CD4-positive, alpha-beta memory T cell (primary cell): ENCODE data around the gene LPAR5. TPM values are rescaled to one million over a fixed set of nuclear protein-coding genes. Genes with fewer than 3 reads are reported as not detected.

Experiments
- CTCF ChIA-PET: fragments of 350-600 bp; sonication (Branson Sonifier 250); formaldehyde crosslinking; loops from one replicate; lab custom pipeline; 2021; ENCODE audit warnings: inconsistent platforms; ENCODE audit not compliant: partially characterized antibody; lab: Charles Lee
- POLR2A ChIA-PET: fragments of 350-600 bp; sonication (Branson Sonifier 250); formaldehyde crosslinking; loops from one replicate; lab custom pipeline; 2021; ENCODE audit not compliant: partially characterized antibody; lab: Charles Lee
- DNase-seq, 5 donors: peaks; one replicate each; pipeline versions ENCODE4 v3.0.0 to v3.0.0-alpha.2; 2020 to 2022; ENCODE audit warnings: mixed read lengths in 1 of 5
- H3K27ac ChIP-seq: one replicate; pipeline ENCODE4 v1.7.0; 2013; ENCODE audit warnings: low read depth, low read length
- H3K27me3 ChIP-seq: 2 replicates; pipeline ENCODE4 v1.7.0; 2013; ENCODE audit warnings: mild to moderate bottlenecking, low read length, moderate library complexity; ENCODE audit not compliant: insufficient read depth
- H3K36me3 ChIP-seq: 2 replicates; pipeline ENCODE4 v1.7.0; 2013; ENCODE audit warnings: mild to moderate bottlenecking, low read length, moderate library complexity; ENCODE audit not compliant: insufficient read depth
- H3K4me1 ChIP-seq: 2 replicates; pipeline ENCODE4 v1.7.0; 2013; ENCODE audit warnings: mild to moderate bottlenecking, low read length, moderate library complexity; ENCODE audit not compliant: insufficient read depth
- H3K4me3 ChIP-seq, 2 donors: one replicate each; pipeline ENCODE4 v1.7.0; 2013; ENCODE audit warnings: low read length in 2 of 2, mild to moderate bottlenecking in 1 of 2
- H3K9me3 ChIP-seq, 2 donors: one replicate each; pipeline ENCODE4 v1.7.0; 2013; ENCODE audit warnings: low read length in 2 of 2, control low read depth in 1 of 2; ENCODE audit not compliant: control insufficient read depth in 1 of 2
- H3K27ac Mint-ChIP-seq, 7 donors: one replicate each; pipeline ENCODE4 v1.8.0; 2020 to 2021; ENCODE audit warnings: mixed read lengths in 7 of 7, mild to moderate bottlenecking in 6 of 7, inconsistent platforms in 3 of 7, moderate library complexity in 3 of 7
- H3K27me3 Mint-ChIP-seq, 2 donors: one replicate each; pipeline ENCODE4 v1.8.0; 2020 to 2021; ENCODE audit warnings: mixed read lengths in 2 of 2
- H3K36me3 Mint-ChIP-seq, 2 donors: one replicate each; pipeline ENCODE4 v1.8.0; 2020 to 2021; ENCODE audit warnings: mixed read lengths in 2 of 2, inconsistent platforms in 1 of 2, mild to moderate bottlenecking in 1 of 2
- H3K4me1 Mint-ChIP-seq, 4 donors: one replicate each; pipeline ENCODE4 v1.8.0; 2020 to 2021; ENCODE audit warnings: mixed read lengths in 4 of 4, mild to moderate bottlenecking in 1 of 4
- H3K4me3 Mint-ChIP-seq, 8 donors: one replicate each; pipeline ENCODE4 v1.8.0; 2020 to 2021; ENCODE audit warnings: mixed read lengths in 8 of 8, mild to moderate bottlenecking in 7 of 8, moderate library complexity in 6 of 8, inconsistent platforms in 3 of 8
- H3K9me3 Mint-ChIP-seq, 8 donors: one replicate each; pipeline ENCODE4 v1.8.0; 2020 to 2021; ENCODE audit warnings: mixed read lengths in 8 of 8, mild to moderate bottlenecking in 5 of 8, inconsistent platforms in 3 of 8, moderate library complexity in 1 of 8
- intact Hi-C: fragments of 100-400 bp; cut with micrococcal nuclease; formaldehyde crosslinking; loops from one replicate; pipeline ENCODE4 v1.15.1; 2023
- polyA plus RNA-seq, 2 donors: library from polyadenylated mRNA; unstranded; fragments of 300-500 nt; fragmentation: Illumina TruSeq; gene quantifications; one replicate each; pipeline ENCODE4 v1.2.3, GENCODE V29; 2021
- total RNA-seq, 2 experiments: library from RNA; stranded (reverse); gene quantifications; one replicate each; pipeline ENCODE4 v1.2.3, GENCODE V29; 2021

Gene LPAR5
- total and polyA plus RNA-seq, 4 experiments from 2014 or later, result 5.4 to 11.9 (median 10.6) TPM

DNA sequence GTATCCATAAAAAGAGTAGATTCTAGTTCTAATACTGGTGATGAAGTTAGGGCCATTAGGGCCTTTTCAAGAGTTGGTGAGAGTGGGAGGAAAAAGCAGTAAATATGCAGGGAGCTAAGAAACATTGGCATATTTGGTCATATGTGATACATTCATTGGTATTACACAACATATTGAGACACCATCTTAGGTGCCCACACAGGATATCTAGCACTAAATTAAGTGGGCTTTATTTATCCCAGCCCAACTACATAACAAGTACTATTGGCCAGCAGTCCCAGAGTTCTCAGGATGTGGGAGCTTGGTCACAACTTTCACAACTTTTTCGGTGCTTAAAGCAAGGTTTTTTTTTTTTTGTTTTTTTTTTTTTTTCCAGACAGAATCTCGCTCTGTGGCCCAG is 29.1 kb upstream of the LPAR5 start:
- H3K9me3 ChIP-seq, result no peaks in the 10 kb centered on the region
- Mint-ChIP-seq H3K36me3 (peaks cover 19 to 46% of the 10 kb centered on the region in 2 donors), H3K27me3 (no peaks in the 10 kb centered on the region), H3K4me3 (peak overlapping the region in 1 of 8 donors; percentile 13), H3K4me1 (peaks cover 15 to 33% (median 23%) of the 10 kb centered on the region in 4 donors), H3K27ac (peak overlapping the region in 4 of 7 donors; percentile 19 to 88 (median 68)), H3K9me3 (no peaks in the 10 kb centered on the region)
- peaks cover 27% of the 10 kb centered on the region for H3K36me3 ChIP-seq
- POLR2A ChIA-PET, result interaction anchor here (0.7 to 6.2 kb wide), 6 partner anchors 24 to 188 kb away, joined by 3 to 83 read pairs (median 6); partner anchors contain the start of genes CHD4, COPS7A and ZNF384
- no peak overlapping the region for H3K27ac ChIP-seq
- no peaks in the 10 kb centered on the region for H3K27me3 ChIP-seq
- no peak for DNase-seq
- intact Hi-C loops, result loop anchor here (5.0 kb wide), 1 partner anchor 98 kb away; the partner anchor contains the start of gene NOP2
- H3K4me3 ChIP-seq, result no peak overlapping the region
- H3K4me1 ChIP-seq, result peaks cover 21% of the 10 kb centered on the region
- CTCF ChIA-PET, result interaction anchor here (1.0 to 3.0 kb wide), 6 partner anchors 19 to 170 kb away, joined by 3 to 17 read pairs (median 4); partner anchors contain the start of genes COPS7A, MLF2 and ZNF384

GRCh38 chr12:6662906-6663742 is 27.4 kb upstream of the LPAR5 start, which contains the start of gene ING4:
TSS of gene ING4 (minus strand) at chr12:6663119. CDS start at chr12:6663101, 18 bp downstream.
- H3K27me3 Mint-ChIP-seq, result no peaks in the 10 kb centered on the region
- no peaks in the 10 kb centered on the region for H3K9me3 Mint-ChIP-seq
- H3K4me1 Mint-ChIP-seq, result peaks cover 20 to 42% (median 30%) of the 10 kb centered on the region in 4 donors
- peak; percentile 95 to 99 (median 98) for DNase-seq
- no peaks in the 10 kb centered on the region for H3K9me3 ChIP-seq
- peak within 1 kb of the TSS; percentile 91 to 97 (median 94) for H3K4me3 Mint-ChIP-seq
- peak within 1 kb of the TSS; percentile 97 for H3K4me3 ChIP-seq
- peaks cover 21% of the 10 kb centered on the region for H3K4me1 ChIP-seq
- peak within 1 kb of the TSS; percentile 79 for H3K27ac ChIP-seq
- peaks cover 14% of the 10 kb centered on the region for H3K36me3 ChIP-seq
- ChIA-PET CTCF (interaction anchor here (1.6 to 3.0 kb wide), 4 partner anchors 24 to 90 kb away, joined by 4 to 17 read pairs (median 7); partner anchors contain the start of genes COPS7A, MLF2 and ZNF384), POLR2A (interaction anchor here (0.9 to 6.2 kb wide), 10 partner anchors 11 to 355 kb away, joined by 3 to 83 read pairs (median 4); partner anchors contain the start of genes CHD4, COPS7A, LPCAT3 and TPI1)
- H3K27me3 ChIP-seq, result no peaks in the 10 kb centered on the region
- H3K27ac Mint-ChIP-seq, result peak within 1 kb of the TSS; percentile 88 to 98 (median 98)
- H3K36me3 Mint-ChIP-seq, result peaks cover 14 to 38% of the 10 kb centered on the region in 2 donors
- intact Hi-C loops, result loop anchor here (1.0 to 5.0 kb wide), 9 partner anchors 26 to 307 kb away; partner anchors contain the start of genes CHD4, COPS7A, EMG1 and NCAPD2

DNA sequence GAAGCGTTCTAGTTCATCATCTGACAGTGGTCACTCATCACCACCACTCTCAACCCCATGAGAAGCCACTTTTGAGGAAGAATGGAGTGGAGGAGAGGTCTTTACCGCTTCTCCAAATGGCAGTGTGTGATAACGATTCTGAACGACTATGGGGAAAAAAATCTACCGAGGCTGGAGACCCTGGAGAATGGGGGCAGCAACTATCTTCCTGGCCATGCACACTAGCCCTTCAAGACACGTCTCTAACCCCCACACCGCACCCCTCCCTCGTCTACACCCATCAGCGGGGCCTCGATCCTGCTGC is 26.8 kb upstream of the LPAR5 start:
- Histone ChIP-seq H3K36me3 (peaks cover 13% of the 10 kb centered on the region), H3K4me1 (peaks cover 21% of the 10 kb centered on the region), H3K4me3 (peak overlapping the region; percentile 97), H3K27ac (peak overlapping the region; percentile 79), H3K27me3 (no peaks in the 10 kb centered on the region), H3K9me3 (no peaks in the 10 kb centered on the region)
- Mint-ChIP-seq H3K4me3 (peak overlapping the region; percentile 91 to 97 (median 94)), H3K9me3 (no peaks in the 10 kb centered on the region), H3K36me3 (peaks cover 9 to 33% of the 10 kb centered on the region in 2 donors), H3K27ac (peak overlapping the region; percentile 88 to 98 (median 98)), H3K27me3 (no peaks in the 10 kb centered on the region), H3K4me1 (peaks cover 20 to 41% (median 31%) of the 10 kb centered on the region in 4 donors)
- ChIA-PET CTCF (no interaction called here), POLR2A (interaction anchor here (6.2 kb wide), 1 partner anchor 26 kb away, joined by 83 read pairs; the partner anchor contains the start of gene ZNF384)
- intact Hi-C loops, result loop anchor here (2.0 to 5.0 kb wide), 4 partner anchors 46 to 168 kb away; partner anchors contain the start of genes NCAPD2 and NOP2
- no peak for DNase-seq

DNA sequence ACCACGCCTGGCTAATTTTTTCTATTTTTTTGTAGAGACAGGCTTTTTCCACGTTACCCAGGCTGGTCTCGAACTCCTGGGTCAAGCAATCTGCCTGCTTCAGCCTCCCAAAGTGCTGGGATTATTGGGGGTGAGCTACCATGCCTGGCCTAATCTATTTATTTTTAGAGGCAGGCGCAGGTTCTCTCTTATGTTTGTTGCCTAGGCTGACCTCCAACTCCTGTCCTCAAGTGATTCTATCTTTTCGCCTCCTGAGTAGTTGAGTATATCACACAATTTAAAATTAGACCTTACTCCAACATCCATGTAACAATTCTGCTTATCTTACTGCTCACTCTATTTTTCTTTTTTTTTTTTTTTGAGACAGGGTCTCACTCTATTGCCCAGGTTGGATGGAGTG is 18.2 kb upstream of the LPAR5 start:
- CTCF ChIA-PET, result interaction anchor here (1.5 kb wide), 1 partner anchor 33 kb away, joined by 3 read pairs; no protein-coding TSS in a partner anchor

GRCh38 chr12:6653342-6653741 is 17.6 kb upstream of the LPAR5 start:
- Histone ChIP-seq H3K4me3 (no peak overlapping the region), H3K9me3 (no peaks in the 10 kb centered on the region), H3K27me3 (no peaks in the 10 kb centered on the region), H3K4me1 (no peaks in the 10 kb centered on the region), H3K27ac (no peak overlapping the region), H3K36me3 (peaks cover 44% of the 10 kb centered on the region)
- POLR2A ChIA-PET, result no interaction called here
- intact Hi-C loops, result no loop called here
- CTCF ChIA-PET, result no interaction called here
- Mint-ChIP-seq H3K27me3 (no peaks in the 10 kb centered on the region), H3K27ac (no peak overlapping the region), H3K4me1 (peaks cover 3 to 5% (median 3%) of the 10 kb centered on the region in 4 donors), H3K4me3 (no peak overlapping the region), H3K36me3 (peaks cover 38 to 58% of the 10 kb centered on the region in 2 donors), H3K9me3 (no peaks in the 10 kb centered on the region)
- no peak for DNase-seq

More for the DNA sequence above, 18.2 kb upstream of the LPAR5 start:
- peaks cover 7 to 12% (median 8%) of the 10 kb centered on the region in 4 donors for H3K4me1 Mint-ChIP-seq
- Histone ChIP-seq H3K9me3 (no peaks in the 10 kb centered on the region), H3K4me3 (no peak overlapping the region), H3K36me3 (peaks cover 44% of the 10 kb centered on the region), H3K27me3 (no peaks in the 10 kb centered on the region), H3K27ac (no peak overlapping the region), H3K4me1 (no peaks in the 10 kb centered on the region)
- DNase-seq, result no peak
- H3K27ac Mint-ChIP-seq, result peak overlapping the region in 3 of 7 donors; percentile 17 to 77 (median 61)
- H3K27me3 Mint-ChIP-seq, result no peaks in the 10 kb centered on the region
- intact Hi-C loops, result no loop called here
- no peaks in the 10 kb centered on the region for H3K9me3 Mint-ChIP-seq
- H3K4me3 Mint-ChIP-seq, result no peak overlapping the region
- peaks cover 43 to 62% of the 10 kb centered on the region in 2 donors for H3K36me3 Mint-ChIP-seq
- POLR2A ChIA-PET, result no interaction called here

GRCh38 chr12:6652391-6652790 is 16.6 kb upstream of the LPAR5 start:
- no peaks in the 10 kb centered on the region for H3K4me1 ChIP-seq
- H3K4me3 ChIP-seq, result no peak overlapping the region
- CTCF ChIA-PET, result interaction anchor here (0.5 kb wide), 1 partner anchor 219 kb away, joined by 3 read pairs; no protein-coding TSS in a partner anchor
- Mint-ChIP-seq H3K4me3 (no peak overlapping the region), H3K27me3 (no peaks in the 10 kb centered on the region), H3K27ac (peak overlapping the region in 3 of 7 donors; percentile 4 to 59 (median 12)), H3K36me3 (peaks cover 43 to 61% of the 10 kb centered on the region in 2 donors), H3K9me3 (no peaks in the 10 kb centered on the region), H3K4me1 (peaks cover 0 to 6% (median 2%) of the 10 kb centered on the region in 4 donors)
- H3K9me3 ChIP-seq, result no peaks in the 10 kb centered on the region
- POLR2A ChIA-PET, result no interaction called here
- no peak for DNase-seq
- peaks cover 49% of the 10 kb centered on the region for H3K36me3 ChIP-seq
- H3K27ac ChIP-seq, result no peak overlapping the region
- H3K27me3 ChIP-seq, result no peaks in the 10 kb centered on the region
- intact Hi-C loops, result no loop called here
